Activated T-helper 1 cell treated with anti-CD3 and anti-CD28 coated beads, Interleukin-12 subunit alpha, Interleukin-12 subunit beta, Interleukin-2, Interleukin-4 antibody, amounts not matched to agents 30 ng/mL and 10 ng/mL and 1 ng/mL, durations not matched to agents 14 hours and 24 hours and 36 hours (primary cell): ENCODE measurements around the gene OR10V1. TPM values are rescaled to one million over a fixed set of nuclear protein-coding genes. Genes with fewer than 3 reads are reported as not detected.
A peak's percentile ranks its signal among the peaks of the same experiment; 100 is the strongest.

Experiments used
- DNase-seq: peaks from one replicate; pipeline ENCODE4 v3.0.0; 2021; ENCODE audit warnings: low spot score
- H3K27ac Mint-ChIP-seq: one replicate; pipeline ENCODE4 v1.8.0; 2021; ENCODE audit warnings: mild to moderate bottlenecking, mixed read lengths
- H3K27me3 Mint-ChIP-seq: one replicate; pipeline ENCODE4 v1.8.0; 2022; ENCODE audit warnings: mild to moderate bottlenecking, moderate library complexity, mixed read lengths; ENCODE audit not compliant: insufficient read depth
- H3K36me3 Mint-ChIP-seq: one replicate; pipeline ENCODE4 v1.8.0; 2021; ENCODE audit warnings: low read depth, mixed read lengths
- H3K4me1 Mint-ChIP-seq: one replicate; pipeline ENCODE4 v1.8.0; 2021; ENCODE audit warnings: low read depth, mixed read lengths
- H3K4me3 Mint-ChIP-seq: one replicate; pipeline ENCODE4 v1.8.0; 2021; ENCODE audit warnings: mild to moderate bottlenecking, moderate library complexity, mixed read lengths
- H3K9me3 Mint-ChIP-seq: one replicate; pipeline ENCODE4 v1.8.0; 2021; ENCODE audit warnings: mixed read lengths
- intact Hi-C: fragments of 100-400 bp; cut with micrococcal nuclease; formaldehyde crosslinking; loops from one replicate; pipeline ENCODE4 v1.15.1; 2024
- total RNA-seq: library from RNA; stranded (reverse); gene quantifications from 2 replicates; pipeline ENCODE4 v1.2.3, GENCODE V29; 2022

The OR10V1 gene
- total RNA-seq, 1 donor from 2014 or later = not detected

- H3K4me1 Mint-ChIP-seq = peaks cover 9% of the 10 kb centered on the region
- intact Hi-C loops = no loop called here
- no peak overlapping the region for H3K4me3 Mint-ChIP-seq
- H3K27ac Mint-ChIP-seq = no peak overlapping the region
- H3K36me3 Mint-ChIP-seq = no peaks in the 10 kb centered on the region
- peaks cover 2% of the 10 kb centered on the region for H3K27me3 Mint-ChIP-seq
- no peaks in the 10 kb centered on the region for H3K9me3 Mint-ChIP-seq
- no peak for DNase-seq
These were observed 39.4 kb downstream of the OR10V1 start for GRCh38 chr11:59674291-59674690.

GRCh38 chr11:59673291-59673690 lies 40.4 kb downstream of the OR10V1 start:
- Mint-ChIP-seq H3K4me3 (no peak overlapping the region), H3K9me3 (no peaks in the 10 kb centered on the region), H3K4me1 (peaks cover 10% of the 10 kb centered on the region), H3K36me3 (no peaks in the 10 kb centered on the region), H3K27ac (no peak overlapping the region), H3K27me3 (peaks cover 2% of the 10 kb centered on the region)
- intact Hi-C loops = no loop called here
- no peak for DNase-seq

- Mint-ChIP-seq H3K4me1 (peaks cover 28% of the 10 kb centered on the region), H3K27me3 (peaks cover 2% of the 10 kb centered on the region), H3K9me3 (no peaks in the 10 kb centered on the region), H3K4me3 (no peak overlapping the region), H3K36me3 (peaks cover 18% of the 10 kb centered on the region), H3K27ac (no peak overlapping the region)
- DNase-seq = no peak
- intact Hi-C loops = no loop called here
These were observed 42.2 kb downstream of the OR10V1 start for GRCh38 chr11:59671471-59671870.

GRCh38 chr11:59669611-59670009 lies 44.0 kb downstream of the OR10V1 start:
- Mint-ChIP-seq H3K4me3 (peak overlapping the region; percentile 92), H3K27me3 (peaks cover 2% of the 10 kb centered on the region), H3K9me3 (no peaks in the 10 kb centered on the region), H3K27ac (peak overlapping the region; percentile 97), H3K36me3 (peaks cover 31% of the 10 kb centered on the region), H3K4me1 (peaks cover 41% of the 10 kb centered on the region)
- intact Hi-C loops = loop anchor here (1.0 to 2.0 kb wide), 10 partner anchors 53 to 1929 kb away; partner anchors contain the start of genes FAM111A, FAM111B, MRPL16 and SELENOH
- DNase-seq = no peak

GRCh38 chr11:59668950-59669610 lies 44.6 kb downstream of the OR10V1 start, which contains the start of gene PATL1:
PATL1 (minus strand) TSS chr11:59669037; CDS start chr11:59668895, 142 bp downstream.
- H3K9me3 Mint-ChIP-seq = no peaks in the 10 kb centered on the region
- DNase-seq = peak; percentile 98
- H3K4me1 Mint-ChIP-seq = peaks cover 46% of the 10 kb centered on the region
- intact Hi-C loops = loop anchor here (1.0 to 2.0 kb wide), 10 partner anchors 53 to 1928 kb away; partner anchors contain the start of genes FAM111A, FAM111B, MRPL16 and SELENOH
- peaks cover 2% of the 10 kb centered on the region for H3K27me3 Mint-ChIP-seq
- peaks cover 34% of the 10 kb centered on the region for H3K36me3 Mint-ChIP-seq
- peak within 1 kb of the TSS; percentile 97 for H3K27ac Mint-ChIP-seq
- peak within 1 kb of the TSS; percentile 94 for H3K4me3 Mint-ChIP-seq

- no peaks in the 10 kb centered on the region for H3K27me3 Mint-ChIP-seq
- peak overlapping the region; percentile 92 for H3K27ac Mint-ChIP-seq
- H3K4me3 Mint-ChIP-seq = peak overlapping the region; percentile 94
- peaks cover 35% of the 10 kb centered on the region for H3K36me3 Mint-ChIP-seq
- intact Hi-C loops = loop anchor here (2.0 kb wide), 5 partner anchors 134 to 1928 kb away; partner anchors contain the start of genes FAM111A, FAM111B, SELENOH and ZFP91
- H3K4me1 Mint-ChIP-seq = peaks cover 53% of the 10 kb centered on the region
- H3K9me3 Mint-ChIP-seq = no peaks in the 10 kb centered on the region
- peak; percentile 38 for DNase-seq
These were observed 45.3 kb downstream of the OR10V1 start for GRCh38 chr11:59668188-59668949.

GRCh38 chr11:59667812-59668187 lies 45.8 kb downstream of the OR10V1 start:
- no peaks in the 10 kb centered on the region for H3K9me3 Mint-ChIP-seq

GRCh38 chr11:59666969-59667368 lies 46.7 kb downstream of the OR10V1 start:
- peak overlapping the region; percentile 94 for H3K4me3 Mint-ChIP-seq
- H3K4me1 Mint-ChIP-seq = peaks cover 58% of the 10 kb centered on the region
- no peaks in the 10 kb centered on the region for H3K27me3 Mint-ChIP-seq
- intact Hi-C loops = loop anchor here (2.0 kb wide), 1 partner anchor 14 kb away; no protein-coding TSS in a partner anchor
- H3K36me3 Mint-ChIP-seq = peaks cover 35% of the 10 kb centered on the region
- H3K27ac Mint-ChIP-seq = peak overlapping the region; percentile 59
- no peaks in the 10 kb centered on the region for H3K9me3 Mint-ChIP-seq
- no peak for DNase-seq

More at GRCh38 chr11:59667812-59668187, 45.8 kb downstream of the OR10V1 start:
- intact Hi-C loops = loop anchor here (2.0 kb wide), 6 partner anchors 15 to 1927 kb away; partner anchors contain the start of genes FAM111A, FAM111B, SELENOH and ZFP91
- H3K27me3 Mint-ChIP-seq = no peaks in the 10 kb centered on the region
- DNase-seq = no peak
- H3K4me1 Mint-ChIP-seq = peaks cover 58% of the 10 kb centered on the region
- peak overlapping the region; percentile 92 for H3K27ac Mint-ChIP-seq
- H3K4me3 Mint-ChIP-seq = peak overlapping the region; percentile 94
- H3K36me3 Mint-ChIP-seq = peaks cover 35% of the 10 kb centered on the region

Other genes starting within 250 kb of the OR10V1 start
- not detected in 2 replicates for gene OR4D10, start 240.5 kb downstream of the OR10V1 start, total RNA-seq
- not detected in 2 replicates for gene OR4D11, start 210.3 kb downstream of the OR10V1 start, total RNA-seq
- gene OR4D9, start 202.3 kb downstream of the OR10V1 start, total RNA-seq = not detected in 2 replicates
- 40.5 and 41.7 TPM in 2 replicates for gene OSBP, start 98.1 kb downstream of the OR10V1 start, total RNA-seq
- gene PATL1, start 44.8 kb downstream of the OR10V1 start, total RNA-seq = 68.7 and 74.0 TPM in 2 replicates
- gene STX3, start 41.5 kb upstream of the OR10V1 start, total RNA-seq = 26.2 and 28.4 TPM in 2 replicates
- gene MRPL16, start 96.9 kb upstream of the OR10V1 start, total RNA-seq = 88.3 and 93.9 TPM in 2 replicates
- not detected in 2 replicates for gene CBLIF, start 131.7 kb upstream of the OR10V1 start, total RNA-seq
- gene TCN1, start 152.6 kb upstream of the OR10V1 start, total RNA-seq = not detected in 2 replicates
- not detected in 2 replicates for gene OOSP3, start 164.9 kb upstream of the OR10V1 start, total RNA-seq
- gene OOSP1, start 224.6 kb upstream of the OR10V1 start, total RNA-seq = 0.27 TPM in 1 of 2 replicates, not detected in the other